Activated CD4-positive, CD25-positive, alpha-beta regulatory T cell treated with anti-CD3 and anti-CD28 coated beads, Interleukin-2, amount 50 U/mL, for 72 hours (primary cell): ENCODE data around the gene SMTNL2.

Experiments used
- DNase-seq: peaks from one replicate; pipeline ENCODE4 v3.0.0; 2021

Gene SMTNL2

DNA sequence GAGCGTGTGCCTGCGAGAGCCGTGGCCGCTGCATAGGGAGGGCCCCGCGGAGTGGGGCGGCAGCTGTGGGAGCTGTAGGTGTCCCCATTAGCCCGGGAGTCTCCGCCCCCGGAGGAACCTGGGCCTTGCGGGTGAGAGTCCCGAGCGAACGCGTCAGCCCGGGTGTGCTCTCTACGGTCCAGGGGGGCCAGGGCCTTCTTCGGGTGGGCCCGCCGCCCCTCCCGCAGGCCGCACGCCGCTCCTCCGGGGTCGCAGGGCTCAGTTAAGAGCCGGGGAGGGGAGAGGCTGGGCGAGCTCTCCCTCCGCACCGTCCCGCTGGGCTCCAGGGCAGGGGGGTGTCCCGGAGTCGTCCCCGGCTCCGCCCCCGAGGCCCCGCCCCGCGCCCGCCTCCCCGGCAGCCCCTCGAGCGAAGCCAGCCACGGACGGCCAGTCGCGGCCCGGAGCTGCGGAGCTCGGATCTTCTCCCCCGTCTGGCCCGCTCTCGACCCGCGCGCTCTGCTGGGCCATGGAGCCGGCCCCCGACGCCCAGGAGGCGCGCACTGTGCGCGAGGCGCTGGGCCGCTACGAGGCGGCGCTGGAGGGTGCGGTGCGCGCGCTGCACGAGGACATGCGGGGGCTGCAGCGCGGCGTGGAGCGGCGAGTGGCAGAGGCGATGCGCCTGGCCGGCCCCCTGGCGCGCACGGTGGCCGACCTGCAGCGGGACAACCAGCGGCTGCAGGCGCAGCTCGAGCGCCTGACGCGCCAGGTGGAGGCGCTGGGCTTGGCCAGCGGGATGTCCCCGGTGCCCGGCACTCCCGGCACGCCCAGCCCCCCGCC is at the start of gene SMTNL2:
Gene SMTNL2 (plus strand): TSS at position 429 of the 816 bp plus-strand sequence. CDS start 77 bp downstream, at position 506.
- DNase-seq: no peak

DNA sequence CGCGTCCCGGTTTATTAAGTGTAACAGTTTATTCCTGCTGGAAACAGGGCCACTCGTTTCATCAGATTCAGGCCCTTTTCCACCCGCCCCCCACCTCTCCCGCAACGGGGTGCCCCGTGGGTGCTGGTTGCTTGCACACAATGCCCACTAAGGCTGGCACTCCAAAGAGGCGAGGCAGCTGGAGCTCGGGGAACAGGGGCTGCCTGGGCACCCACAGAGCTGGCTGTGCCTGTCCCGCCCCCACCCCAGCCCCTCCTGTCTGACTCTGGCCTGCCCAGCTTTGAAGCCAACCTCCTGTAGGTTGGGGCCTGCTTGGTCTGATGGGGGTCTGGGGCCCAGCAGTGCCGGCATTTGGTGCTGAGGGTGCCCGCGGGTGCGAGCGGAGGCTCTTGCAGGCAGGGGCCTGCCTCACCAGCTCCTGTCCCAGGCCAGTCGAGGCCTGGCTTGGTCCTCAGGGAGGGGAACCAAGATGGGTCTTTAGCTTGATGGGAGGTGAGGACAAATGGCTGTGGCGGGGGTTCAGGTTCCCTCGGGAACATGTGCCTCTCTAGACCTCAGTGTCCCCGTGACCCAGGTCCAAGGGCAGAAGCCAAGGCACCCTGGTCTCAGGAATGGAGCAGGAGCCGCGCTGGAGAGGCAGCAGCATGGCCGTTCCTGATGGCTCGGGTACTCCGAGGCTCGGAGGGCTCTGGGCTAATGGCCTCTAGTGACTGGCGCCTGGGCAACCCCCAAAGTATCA is 49.2 kb upstream of the SMTNL2 start:
- DNase-seq: no peak

DNA sequence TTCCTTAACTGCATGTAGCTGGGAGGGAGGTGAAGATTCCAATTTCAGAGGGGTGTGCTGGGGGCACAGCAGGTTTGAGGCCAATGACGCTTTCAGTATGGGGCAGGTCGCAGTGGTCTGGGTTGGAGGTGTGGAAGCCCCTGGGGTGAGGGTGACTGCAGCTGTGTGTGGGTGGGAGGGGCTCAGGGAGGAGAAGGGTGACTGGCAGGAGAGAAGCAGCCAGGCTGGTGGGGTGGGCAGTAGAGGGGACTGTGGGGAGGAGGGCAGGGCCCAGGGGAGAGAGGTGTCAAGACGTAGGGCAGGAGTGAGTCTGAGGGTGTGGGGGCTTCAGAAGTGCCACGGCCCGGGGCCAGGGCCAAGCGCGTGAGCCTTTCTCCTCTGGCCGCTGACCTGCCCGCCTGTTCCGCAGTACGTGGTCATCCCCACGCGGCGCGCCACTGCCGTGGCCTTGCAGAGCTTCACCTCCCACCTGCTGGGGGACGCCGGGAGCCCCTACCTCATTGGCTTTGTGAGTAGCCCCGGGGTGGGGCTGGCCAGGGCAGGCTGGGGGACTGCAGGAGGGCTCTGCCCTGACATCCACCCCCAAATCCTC is 48.6 kb upstream of the SMTNL2 start:
- DNase-seq: no peak

DNA sequence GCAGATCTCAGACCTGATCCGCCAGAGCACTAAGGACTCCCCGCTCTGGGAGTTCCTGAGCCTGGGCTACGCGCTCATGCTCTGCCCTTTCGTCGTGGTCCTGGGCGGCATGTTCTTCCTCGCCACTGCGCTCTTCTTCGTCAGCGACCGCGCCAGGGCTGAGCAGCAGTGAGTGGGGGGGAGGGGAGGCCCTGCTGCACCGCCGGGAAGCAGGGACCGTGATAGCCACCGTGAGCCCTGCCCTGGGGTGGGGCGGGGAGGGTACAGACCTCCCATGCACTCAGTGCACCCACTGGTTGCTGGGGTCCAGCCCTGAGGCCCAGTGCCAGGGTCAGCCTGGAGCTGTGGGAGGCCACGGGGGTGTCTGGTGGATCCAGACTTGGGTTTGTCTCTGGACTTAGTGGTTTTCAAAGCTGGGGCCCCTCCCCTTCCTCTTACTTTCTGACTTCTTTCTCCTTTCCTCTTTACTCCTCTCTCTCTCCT is 48.0 kb upstream of the SMTNL2 start:
- DNase-seq: no peak

DNA sequence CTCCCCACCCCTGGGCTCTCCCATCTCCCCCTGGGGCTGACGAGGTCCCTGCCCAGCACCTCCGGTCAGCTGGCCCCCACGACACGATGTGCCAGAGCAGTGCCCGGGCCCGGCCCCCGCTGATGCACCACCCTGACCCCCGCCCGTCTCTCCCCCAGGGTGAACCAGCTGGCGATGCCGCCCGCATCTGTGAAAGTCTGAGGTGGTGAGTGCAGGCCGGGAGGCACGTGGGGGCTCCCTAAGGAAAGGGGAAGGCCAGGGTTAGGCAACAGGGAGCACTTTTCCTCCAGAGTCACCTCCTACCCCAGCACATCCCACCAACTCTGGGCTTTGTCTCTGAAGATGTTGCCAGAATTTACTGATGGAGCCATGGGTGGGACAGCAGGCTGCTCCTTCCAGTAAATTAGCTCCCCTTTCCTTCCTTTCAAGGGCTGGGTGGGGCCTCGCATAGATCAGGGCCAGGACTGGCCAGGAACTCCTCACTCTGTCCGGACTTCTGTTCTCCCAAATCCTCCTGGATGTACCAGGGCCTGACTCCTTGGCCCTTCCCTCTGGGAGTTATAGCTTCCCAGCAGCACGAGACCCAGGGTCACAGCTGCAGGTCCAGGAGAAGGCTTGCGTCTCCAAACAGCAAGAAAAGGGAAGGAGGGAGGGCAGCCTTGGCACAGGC is 47.5 kb upstream of the SMTNL2 start:
- no peak for DNase-seq

DNA sequence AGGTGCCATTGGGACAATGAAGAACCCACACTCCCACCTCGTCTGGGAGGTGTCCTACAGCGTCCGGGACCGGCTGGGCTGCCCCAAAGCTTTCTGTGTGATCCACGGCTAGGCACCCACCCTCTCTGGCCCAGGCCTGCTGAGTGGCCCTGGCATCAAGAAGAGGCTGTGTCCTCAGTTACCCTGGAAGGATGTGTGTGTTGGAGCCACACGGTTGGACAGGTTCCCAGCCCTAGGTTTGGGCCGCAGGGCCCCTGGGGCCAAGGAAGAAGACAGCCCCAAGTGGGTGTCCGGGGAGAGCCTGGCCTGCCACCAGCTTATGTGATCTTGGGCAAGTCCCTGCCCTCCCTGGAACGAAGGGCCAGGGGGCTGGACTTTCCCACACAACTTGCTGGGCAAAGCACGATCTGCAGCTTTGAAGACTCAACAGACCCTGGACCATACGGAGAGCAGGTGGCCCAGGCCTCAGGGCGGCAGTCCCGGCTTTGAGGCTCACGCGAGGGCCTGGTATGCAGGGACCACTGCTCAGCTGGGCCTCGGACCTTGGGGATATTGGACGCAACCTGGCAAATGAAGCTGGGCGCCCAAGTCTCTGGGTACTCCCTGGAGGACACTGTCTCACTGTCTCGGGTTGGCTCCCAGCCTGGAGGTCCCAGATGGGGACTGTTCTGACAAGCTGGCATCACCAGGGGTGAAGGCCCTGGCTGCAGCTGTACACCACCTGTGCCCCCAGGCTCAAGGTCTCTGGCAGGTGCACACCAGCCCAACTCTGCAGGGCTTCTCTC is 46.7 kb upstream of the SMTNL2 start:
- DNase-seq: no peak

DNA sequence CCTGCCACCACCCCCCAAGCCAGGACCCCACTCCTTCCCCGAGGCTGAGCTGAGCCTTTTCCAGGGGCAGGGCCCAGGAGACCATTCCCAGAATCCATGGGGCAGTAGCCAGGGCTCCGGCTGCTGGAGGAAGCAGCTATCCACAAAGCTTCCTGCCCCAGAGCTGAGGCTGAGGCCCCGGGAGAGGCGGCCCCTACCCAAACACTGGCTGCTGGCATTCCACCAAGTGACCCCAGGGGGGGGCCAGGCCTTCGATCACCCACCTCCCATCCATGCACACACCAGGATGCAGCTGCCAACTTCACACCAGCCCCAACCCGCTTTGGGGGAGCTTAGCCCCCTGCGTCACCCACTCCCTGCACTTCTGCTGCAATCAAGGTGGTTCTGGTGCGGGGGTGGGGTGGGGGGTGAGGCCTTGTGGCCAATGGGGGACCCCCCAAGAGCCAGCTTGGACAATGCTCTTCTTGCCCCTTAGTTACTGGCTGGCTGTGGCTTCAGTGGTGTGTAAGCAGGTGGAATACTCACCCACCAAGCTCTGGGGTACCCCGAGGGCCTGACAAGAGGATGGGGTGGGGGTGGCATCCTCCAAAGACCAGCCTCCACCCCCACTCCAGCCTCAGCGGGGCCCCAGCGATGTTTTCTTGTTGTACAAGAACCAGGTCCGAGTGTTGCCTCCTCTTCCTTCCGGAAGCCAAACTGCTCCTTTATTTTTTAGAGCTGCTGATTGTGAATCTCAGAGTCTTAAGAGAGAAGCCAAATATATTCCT is 45.9 kb upstream of the SMTNL2 start:
- DNase-seq: no peak

DNA sequence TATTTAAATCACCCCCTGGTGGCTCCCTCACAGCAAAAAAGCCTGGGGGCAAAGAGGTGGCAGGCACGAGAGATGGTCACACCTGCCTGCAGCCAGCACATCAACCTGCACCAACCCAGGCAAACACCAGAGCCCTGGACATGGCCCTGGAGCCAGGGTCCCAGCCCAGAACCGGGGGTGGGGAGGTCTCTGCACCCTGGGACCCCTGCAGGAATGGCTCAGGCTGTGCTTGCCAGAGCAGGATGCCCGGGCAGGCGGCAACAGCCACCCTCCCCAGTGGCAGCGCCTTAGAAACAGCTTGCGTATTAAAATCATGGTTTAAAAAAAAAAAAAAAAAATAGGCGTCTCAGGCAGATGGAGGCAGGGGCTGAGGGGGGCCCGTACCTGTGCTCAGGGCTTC is 45.3 kb upstream of the SMTNL2 start:
- DNase-seq: no peak

DNA sequence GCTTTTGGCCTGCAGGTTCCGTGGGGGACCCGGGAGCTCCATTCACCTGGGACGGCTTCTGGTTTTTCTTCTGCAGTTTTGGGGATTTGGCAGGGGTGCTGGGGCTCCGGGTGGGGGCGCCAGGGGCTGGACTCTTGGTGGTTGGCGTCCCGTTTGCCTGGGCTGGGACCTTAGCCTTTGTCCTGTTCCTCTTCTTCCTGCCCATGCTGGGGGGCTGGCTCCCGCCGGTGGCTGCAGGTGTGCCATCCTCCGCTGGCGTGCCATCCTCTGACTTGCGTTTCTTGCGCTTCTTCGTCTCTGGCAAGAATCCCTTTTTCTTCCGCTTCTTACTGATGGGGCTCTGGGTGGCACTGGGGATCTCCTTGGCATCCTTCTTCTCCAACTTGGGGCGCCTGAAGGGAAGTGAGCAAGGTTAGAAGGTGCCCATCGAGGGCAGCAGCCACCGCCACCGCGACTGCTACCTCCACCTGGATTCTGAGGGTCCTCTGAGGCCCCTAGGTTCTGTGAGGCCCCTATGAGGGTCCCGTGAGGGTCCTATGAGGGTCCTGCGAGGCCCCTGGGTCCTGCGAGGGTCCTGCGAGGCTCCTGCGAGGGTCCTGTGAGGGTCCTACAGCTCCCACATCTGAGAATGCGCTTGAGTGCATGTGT is 44.6 kb upstream of the SMTNL2 start:
- no peak for DNase-seq

DNA sequence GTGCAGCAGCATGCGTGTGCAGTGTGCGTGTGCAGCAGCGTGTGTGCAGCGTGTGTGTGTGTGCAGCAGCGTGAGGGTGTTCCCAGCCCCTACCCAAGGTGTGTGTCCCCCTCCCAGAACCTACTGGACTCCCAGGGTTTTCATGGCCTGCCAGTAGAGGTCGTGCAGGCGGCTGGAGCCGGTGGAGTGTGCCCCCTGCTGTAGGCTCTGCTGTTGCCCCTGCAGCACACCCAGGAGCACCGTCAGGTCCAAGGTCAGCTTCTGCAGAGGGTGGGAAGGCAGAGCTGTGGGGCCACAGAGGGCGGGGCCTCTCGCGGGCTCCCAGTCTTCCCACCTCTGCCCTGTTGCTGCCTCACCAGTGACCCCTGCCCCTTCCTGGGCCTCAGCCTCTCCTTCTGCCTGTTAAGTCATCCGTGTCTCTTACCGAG is 44.1 kb upstream of the SMTNL2 start:
- DNase-seq: no peak

DNA sequence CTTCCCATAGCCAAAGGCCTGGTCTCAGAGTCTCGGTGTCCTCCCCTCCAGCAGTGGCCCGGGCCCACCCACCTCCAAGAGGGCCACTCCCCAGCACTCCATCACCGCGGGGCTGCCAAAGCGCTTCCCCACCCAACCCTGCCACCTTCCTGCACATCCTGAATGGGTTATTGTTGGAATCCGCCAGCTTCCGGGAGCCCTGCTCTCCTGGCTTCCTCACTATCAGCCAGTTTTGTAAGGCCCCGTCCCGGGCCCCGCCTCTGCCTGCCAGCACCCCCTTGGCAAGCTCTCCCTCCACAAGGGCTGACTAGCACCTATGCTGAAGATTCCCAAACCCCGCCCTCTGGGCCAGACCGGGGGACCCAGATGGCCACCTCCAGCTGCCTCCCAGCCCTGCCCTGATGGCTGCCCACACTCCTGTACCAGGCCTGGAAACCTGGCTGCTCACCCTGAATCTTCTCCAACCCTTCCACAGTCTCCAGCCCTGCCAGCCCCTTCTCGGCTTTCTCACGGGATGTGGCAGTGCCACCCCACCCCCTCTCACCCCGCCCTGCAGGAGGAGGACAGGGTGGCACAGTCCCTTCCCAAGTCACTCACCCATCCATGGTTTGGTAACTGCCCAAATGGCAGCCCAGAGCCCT is 43.5 kb upstream of the SMTNL2 start:
- no peak for DNase-seq

DNA sequence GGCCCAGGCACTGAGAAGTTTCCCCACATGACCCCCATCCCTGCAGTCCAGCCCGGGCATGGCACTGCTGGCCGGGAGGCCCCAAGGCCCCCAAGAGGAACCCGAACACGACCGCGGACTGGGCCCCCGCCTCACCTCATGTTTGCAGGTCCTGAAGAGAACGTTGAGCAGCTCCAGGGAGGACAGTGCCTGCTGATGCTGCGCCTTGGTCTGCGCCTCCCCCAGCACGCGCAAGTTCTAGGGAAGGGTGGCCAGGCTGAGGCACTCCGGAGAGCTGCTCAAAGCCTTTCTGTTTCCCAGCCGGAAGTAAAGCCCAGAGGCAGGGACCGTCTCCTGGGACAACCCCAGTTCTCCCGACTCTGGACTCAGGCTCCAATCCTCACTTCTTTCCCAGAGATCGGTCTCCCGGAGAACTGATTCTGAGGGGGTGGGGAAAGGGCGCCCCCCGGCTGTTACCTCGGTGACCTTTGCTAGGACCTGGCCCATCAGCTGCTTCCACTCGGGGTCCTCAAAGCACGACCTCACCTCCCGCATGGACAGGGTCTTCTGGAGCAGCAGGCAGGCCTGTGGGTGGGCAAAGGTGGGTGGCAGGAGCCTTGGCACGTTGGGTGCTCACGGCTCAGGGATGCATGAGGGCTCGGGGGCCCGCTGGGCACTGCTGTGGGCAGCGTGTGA is 42.9 kb upstream of the SMTNL2 start:
- no peak for DNase-seq

DNA sequence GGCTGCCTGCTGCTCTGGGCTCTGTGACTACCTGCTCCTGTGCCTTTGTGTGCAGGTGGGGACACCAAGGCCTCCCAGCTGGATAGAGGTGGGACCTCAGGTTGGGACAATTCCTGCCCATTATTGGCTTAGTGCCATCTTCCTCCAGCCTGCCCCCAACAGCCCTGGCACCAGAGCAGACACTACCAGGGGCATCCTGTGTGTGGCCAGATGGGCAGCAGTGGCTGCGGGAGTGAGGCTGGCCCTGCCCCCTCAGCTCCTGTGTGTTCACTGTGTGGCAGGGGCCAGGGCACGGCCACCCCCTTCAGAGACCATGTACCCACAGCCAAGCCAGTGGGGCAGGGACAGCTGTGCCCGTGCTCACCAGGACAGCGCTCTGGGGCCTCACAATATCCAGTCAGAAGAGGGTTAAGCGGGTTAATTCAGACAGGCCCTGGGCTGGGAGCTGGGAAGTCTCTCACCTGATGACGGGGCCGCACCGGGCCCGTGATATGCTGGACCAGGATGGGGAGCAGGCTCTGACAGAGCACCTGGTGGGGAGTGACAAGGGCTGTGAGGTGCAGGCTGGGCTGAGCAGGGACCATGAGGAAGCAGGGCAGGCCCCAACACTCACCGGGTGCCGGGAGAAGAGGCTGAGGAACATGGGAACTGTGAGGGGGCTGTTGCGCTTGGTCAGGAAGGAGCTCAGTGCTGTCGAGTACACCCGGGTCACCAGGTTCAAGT is 42.2 kb upstream of the SMTNL2 start:
- no peak for DNase-seq

DNA sequence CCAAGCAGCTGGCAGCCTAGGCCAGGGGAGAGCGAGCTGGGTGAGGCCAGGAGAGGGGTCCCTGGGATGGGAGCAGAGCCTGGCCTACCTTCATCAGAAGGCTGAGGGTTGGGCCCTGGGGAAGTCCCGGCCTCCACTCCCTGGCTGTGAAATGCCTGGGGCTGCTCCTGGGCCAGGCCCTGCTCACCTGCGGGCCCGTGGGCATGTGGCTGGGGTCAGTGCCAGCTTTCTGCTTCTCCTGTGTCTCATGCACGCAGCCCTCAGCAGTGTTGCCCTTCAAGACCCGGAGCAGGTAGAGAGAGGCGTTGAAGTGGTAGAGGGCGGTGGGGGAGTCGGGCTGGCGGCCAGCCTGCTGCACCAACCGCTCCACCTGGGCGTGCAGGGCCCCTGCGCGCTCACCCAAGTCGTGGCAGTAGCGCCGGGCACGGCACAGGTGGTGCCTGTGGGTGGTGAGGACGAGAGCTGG is 41.6 kb upstream of the SMTNL2 start:
- DNase-seq: no peak

DNA sequence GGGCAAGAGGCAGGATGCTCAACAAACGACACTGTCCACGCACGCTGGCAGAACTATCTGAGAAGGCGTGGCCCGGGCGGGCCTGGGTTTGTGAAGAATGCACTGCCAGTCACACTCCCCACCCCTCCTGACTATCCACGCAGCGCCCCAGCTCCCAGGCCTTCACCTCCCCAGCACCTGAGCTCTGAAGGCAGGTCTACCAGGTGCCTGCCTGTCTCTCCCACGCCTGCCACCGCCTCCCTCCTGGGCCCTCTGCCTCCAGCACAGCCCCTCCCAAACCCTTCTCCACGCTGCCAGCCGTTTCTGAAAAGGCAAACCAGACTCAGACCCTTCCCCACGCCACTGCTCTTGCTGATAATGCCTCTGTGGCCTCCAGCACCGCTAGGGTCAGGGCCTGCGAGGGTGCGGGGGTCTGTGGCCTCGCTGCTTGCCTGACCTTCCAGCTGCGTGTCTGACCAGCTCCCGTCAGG is 40.7 kb upstream of the SMTNL2 start:
- no peak for DNase-seq

DNA sequence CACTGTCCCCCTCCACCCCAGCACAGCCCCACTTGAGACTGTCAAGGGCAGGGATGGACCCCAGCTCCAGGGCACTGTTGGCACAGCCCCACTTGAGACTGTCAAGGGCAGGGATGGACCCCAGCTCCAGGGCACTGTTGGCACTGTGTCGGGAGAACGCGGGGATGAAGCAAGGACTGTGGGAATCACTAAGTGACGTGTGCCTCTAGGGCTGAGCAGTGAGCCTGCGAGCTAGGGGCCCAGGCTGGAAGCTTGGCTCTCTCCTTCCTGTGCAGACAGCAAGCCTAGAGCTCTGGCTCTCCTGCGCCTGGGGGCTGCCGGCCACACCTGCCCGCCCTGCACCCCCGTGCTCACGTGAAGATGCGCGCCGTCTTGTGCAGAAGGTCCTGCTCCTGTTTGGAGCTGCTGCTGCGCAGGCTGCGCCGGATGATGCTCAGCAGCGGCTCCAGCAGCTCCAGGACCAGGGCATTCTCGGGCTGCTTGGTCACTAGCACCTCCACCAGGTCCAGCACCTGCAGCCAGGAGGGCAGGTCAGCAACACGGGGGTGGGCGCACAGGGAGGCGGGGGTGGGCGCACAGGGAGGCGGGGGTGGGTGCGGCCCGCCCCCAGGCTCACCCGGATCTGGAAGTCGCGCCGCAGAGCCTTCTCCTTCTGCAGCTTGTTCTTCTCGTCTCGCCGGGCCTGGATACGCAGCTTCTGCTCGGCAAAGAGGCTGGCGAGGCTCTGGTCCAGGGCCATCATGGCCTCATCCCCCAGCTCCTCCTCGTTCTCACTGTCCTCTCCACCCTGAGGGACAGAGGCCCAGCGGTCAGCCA is 40.0 kb upstream of the SMTNL2 start:
- DNase-seq: no peak

DNA sequence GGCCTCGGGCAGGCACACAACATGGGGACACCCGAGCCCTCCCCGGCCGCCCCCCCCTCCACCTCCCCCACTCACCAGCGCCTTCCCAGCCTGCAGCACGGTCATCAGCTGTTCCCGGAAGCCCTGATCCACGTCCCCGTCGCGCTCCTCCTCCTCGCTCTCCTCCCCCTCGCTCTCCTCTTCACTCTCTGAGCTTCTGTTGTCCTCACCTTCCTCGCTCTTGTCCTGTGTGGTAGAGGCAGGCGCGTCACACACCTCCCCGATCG is 39.4 kb upstream of the SMTNL2 start:
- DNase-seq: no peak

DNA sequence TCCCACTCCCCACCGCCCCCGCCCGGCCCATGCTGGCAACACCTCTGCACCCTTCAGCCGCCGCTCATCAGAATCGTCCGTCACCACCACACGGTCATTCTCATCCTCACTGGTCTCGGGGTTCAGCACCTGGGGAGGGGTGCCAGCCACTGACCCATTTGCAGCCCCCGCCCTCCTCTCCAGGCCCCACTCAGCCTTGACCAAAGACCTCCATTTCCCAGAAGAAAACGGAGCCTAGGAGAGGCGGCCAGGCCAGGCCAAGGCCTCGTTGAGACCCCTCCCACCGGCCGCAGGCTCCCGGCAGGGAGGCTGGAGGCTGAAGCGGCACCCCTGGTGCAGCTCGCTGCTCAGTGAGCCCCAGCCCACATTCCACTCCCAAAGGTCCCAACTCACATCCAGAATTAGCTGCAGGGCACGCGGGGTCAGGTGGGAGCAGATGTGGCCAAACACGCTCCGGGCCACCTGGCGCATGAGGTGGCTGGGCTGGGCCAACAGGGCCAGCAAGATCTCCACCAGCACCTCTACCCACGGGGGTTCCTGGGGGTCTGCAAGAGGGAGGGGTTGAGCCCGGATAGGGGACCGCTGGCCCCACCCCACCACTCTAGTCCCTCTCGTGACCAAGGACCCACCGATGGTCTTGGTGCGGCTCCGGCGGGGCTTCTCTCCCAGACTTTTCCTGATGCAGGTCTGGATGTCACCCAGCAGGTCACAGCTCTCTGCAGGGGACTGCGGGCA is 38.9 kb upstream of the SMTNL2 start:
- DNase-seq: no peak
